Measurements from ENCODE around the gene GMEB1. TPM values are rescaled to one million over a fixed set of nuclear protein-coding genes. Genes with fewer than 3 reads are reported as not detected.

GMEB1 gene
- total RNA-seq, 4 donors from 2014 or later = 6.2 to 12.0 (median 9.2) TPM

DNA sequence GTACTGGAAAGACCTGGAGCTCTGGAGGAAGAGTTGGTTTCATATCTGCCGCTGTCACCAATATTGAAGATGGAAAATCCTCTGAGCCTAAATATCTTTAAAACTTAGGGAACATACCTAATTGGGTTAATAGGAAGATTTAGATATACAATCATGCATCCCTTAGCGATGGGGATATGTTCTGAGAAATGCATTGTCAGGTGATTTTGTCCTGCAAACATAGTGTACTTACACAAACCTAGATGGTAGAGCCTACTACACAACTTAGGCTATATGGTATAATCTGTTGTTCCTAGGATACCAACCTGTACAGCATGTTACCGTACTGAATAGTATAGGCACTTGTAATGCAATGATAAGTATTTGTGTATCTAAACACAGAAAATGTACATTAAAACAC, 90.7 kb downstream of the GMEB1 start:
- ATAC-seq (no peak), DNase-seq (no peak)
- H3K9me3 ChIP-seq = no peaks in the 10 kb centered on the region

DNA sequence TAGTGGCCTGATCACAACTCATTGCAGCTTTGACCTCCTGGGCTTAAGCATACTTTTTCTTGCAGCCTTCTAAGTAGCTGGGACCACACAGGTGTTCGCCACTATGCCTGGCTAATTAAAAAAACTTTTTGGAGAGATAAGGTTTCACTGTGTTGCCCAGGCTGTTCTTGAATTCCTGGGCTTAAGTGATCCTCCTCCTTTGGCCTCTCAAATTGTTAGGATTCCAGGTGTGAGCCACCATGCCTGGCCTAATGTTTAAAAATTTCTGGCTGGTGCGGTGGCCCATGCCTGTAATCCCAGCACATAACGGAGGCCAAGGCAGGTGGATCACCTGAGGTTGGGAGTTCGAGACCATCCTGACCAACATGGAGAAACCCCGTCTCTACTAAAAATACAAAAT, 92.6 kb downstream of the GMEB1 start:
- no peaks in the 10 kb centered on the region for H3K9me3 ChIP-seq
- peaks cover 52 to 56% of the 10 kb centered on the region in 2 donors for H3K4me1 ChIP-seq
- TF ChIP-seq POLR2A (IDR thresholded peaks at IDR 0.05) = no peak
- TF ChIP-seq, protein P1, sequence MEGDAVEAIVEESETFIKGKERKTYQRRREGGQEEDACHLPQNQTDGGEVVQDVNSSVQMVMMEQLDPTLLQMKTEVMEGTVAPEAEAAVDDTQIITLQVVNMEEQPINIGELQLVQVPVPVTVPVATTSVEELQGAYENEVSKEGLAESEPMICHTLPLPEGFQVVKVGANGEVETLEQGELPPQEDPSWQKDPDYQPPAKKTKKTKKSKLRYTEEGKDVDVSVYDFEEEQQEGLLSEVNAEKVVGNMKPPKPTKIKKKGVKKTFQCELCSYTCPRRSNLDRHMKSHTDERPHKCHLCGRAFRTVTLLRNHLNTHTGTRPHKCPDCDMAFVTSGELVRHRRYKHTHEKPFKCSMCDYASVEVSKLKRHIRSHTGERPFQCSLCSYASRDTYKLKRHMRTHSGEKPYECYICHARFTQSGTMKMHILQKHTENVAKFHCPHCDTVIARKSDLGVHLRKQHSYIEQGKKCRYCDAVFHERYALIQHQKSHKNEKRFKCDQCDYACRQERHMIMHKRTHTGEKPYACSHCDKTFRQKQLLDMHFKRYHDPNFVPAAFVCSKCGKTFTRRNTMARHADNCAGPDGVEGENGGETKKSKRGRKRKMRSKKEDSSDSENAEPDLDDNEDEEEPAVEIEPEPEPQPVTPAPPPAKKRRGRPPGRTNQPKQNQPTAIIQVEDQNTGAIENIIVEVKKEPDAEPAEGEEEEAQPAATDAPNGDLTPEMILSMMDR (IDR thresholded peaks at IDR 0.05 in 4 of 5, conservative IDR thresholded peaks at IDR 0.05 in 1 of 5) = no peak
- DNase-seq = no peak
- no peaks in the 10 kb centered on the region for H3K27me3 ChIP-seq
- intact Hi-C loops (cut with DNase I; ENCODE audit: low total_unique reads) = loop anchor here (5.0 kb wide), 1 partner anchor 119 kb away; the partner anchor contains the start of gene TAF12
- H3K4me3 ChIP-seq = no peak overlapping the region
- no peak for ATAC-seq
- peaks cover 0 to 4% of the 10 kb centered on the region in 2 donors for H3K36me3 ChIP-seq
- in situ Hi-C loops (cut with MboI; ENCODE audit: low sequenced_read_pairs in 4 of 4) = no loop called here
- peak overlapping the region; percentile 19 to 78 (median 55) for H3K27ac ChIP-seq

More for the DNA sequence above, 90.7 kb downstream of the GMEB1 start:
- Histone ChIP-seq H3K36me3 (peaks cover 0 to 4% of the 10 kb centered on the region in 2 donors), H3K27ac (peak overlapping the region; percentile 43 to 78 (median 74)), H3K27me3 (no peaks in the 10 kb centered on the region), H3K4me3 (no peak overlapping the region), H3K4me1 (peaks cover 60 to 64% of the 10 kb centered on the region in 2 donors)
- intact Hi-C loops (cut with DNase I; ENCODE audit: low total_unique reads) = no loop called here
- no peak for TF ChIP-seq POLR2A (IDR thresholded peaks at IDR 0.05)
- TF ChIP-seq, protein P1 (IDR thresholded peaks at IDR 0.05 in 4 of 5, conservative IDR thresholded peaks at IDR 0.05 in 1 of 5) = no peak
- in situ Hi-C loops (cut with MboI; ENCODE audit: low sequenced_read_pairs in 4 of 4) = no loop called here

DNA sequence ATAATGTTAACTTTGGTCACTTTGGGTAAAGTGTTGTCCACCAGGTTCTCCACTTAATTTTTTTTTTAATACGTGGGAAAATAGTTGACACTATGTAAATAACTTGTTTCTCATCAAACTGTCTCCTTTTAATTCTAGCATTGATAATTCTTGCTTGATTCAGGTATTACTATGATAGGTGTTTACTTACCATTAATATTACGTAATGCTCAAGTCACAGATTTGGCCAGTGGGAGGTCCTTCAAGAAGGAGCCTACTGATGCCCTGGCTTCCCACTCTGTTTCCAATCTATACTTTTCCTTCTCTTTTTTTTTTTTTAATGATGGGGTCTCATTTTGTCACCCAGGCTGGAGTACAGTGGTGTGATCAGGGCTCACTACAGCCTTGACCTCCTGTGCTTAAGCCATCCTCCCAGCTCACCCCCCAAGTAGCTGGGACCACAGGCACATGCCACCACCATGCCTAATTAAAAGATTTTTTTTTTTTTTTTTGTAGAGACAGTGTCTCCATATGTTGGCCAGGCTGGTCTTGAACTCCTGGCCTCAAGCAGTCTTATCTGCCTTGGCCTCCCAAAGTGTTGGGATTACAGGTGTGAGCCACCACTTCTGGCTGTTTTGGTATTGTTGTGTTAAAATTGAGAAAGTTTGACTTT, 98.1 kb downstream of the GMEB1 start:
- TF ChIP-seq, protein P1 (IDR thresholded peaks at IDR 0.05 in 4 of 5, conservative IDR thresholded peaks at IDR 0.05 in 1 of 5) = no peak
- H3K4me3 ChIP-seq = no peak overlapping the region
- in situ Hi-C loops (cut with MboI; ENCODE audit: low sequenced_read_pairs in 4 of 4) = no loop called here
- ATAC-seq (no peak), DNase-seq (no peak)
- no peaks in the 10 kb centered on the region for H3K9me3 ChIP-seq
- intact Hi-C loops (cut with DNase I; ENCODE audit: low total_unique reads) = no loop called here
- H3K27ac ChIP-seq = no peak overlapping the region
- H3K36me3 ChIP-seq = peaks cover 0 to 16% of the 10 kb centered on the region in 2 donors
- H3K4me1 ChIP-seq = peaks cover 27 to 32% of the 10 kb centered on the region in 2 donors
- no peaks in the 10 kb centered on the region for H3K27me3 ChIP-seq

Other genes with a start within 250 kb of the GMEB1 start
- 10 to 100 TPM in 2 of 4 donors, 1 to 10 TPM in 2; 6.1 to 24.5 (median 13.7) TPM for gene RCC1, start 162.7 kb upstream of the GMEB1 start, total RNA-seq
- 10 to 100 TPM in 3 of 4 donors, 1 to 10 TPM in 1; 5.3 to 19.7 (median 12.0) TPM for gene TRNAU1AP, start 115.7 kb upstream of the GMEB1 start, total RNA-seq
- under 1 TPM in 2 of 4 donors, not detected in 2; 0.62 to 0.87 TPM for gene RAB42, start 76.5 kb upstream of the GMEB1 start, total RNA-seq
- 10 to 100 TPM; 33.5 to 81.6 (median 65.0) TPM for gene TAF12, start 25.7 kb upstream of the GMEB1 start, total RNA-seq
- gene RNU11, start 20.2 kb upstream of the GMEB1 start, total RNA-seq = not detected
- 10 to 100 TPM; 35.6 to 50.6 (median 47.0) TPM for gene YTHDF2, start 68.2 kb downstream of the GMEB1 start, total RNA-seq
- under 1 TPM in 3 of 4 donors, not detected in 1; 0.15 to 0.24 (median 0.24) TPM for gene OPRD1, start 143.4 kb downstream of the GMEB1 start, total RNA-seq
- gene EPB41, start 245.8 kb downstream of the GMEB1 start, total RNA-seq = 10 to 100 TPM; 19.5 to 28.6 (median 23.6) TPM